GM18505 (cell line): ENCODE data around the gene IRAK2.

Source experiments
- ATAC-seq: cut with Tn5 transposase; IDR thresholded peaks from one replicate; pipeline ENCODE4 v1.9.1; 2021; ENCODE audit not compliant: unreplicated experiment
- POLR2A ChIP-seq: IDR thresholded peaks from 4 replicates; pipeline ENCODE4 v1.6.1; 2011; ENCODE audit warnings: borderline replicate concordance; ENCODE audit not compliant: insufficient read depth, insufficient read length; ENCODE audit errors: extremely low read depth

Gene IRAK2

GRCh38 chr3:10285272-10286132 is 120.8 kb downstream of the IRAK2 start:
- no peak for TF ChIP-seq POLR2A
- no peak for ATAC-seq

DNA sequence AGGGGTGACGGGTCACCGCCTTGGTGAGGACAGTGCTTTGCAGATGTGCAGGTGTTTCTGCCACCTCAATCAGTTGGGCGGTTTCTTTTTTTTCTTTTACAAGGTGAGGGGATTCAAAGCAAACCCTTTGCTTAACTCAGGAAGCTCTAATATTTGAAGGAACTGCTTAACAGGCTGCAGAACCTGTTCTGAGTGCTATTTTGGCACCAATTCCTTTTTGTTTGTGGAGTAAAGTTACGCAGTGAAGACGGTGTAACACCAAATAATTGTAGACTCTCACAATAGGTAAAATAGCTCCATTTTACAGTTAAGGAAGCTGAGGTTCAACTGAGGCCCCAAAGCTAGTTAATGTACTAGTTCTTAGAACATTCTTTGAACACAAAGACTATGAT is 121.4 kb downstream of the IRAK2 start:
- ATAC-seq = no peak

GRCh38 chr3:10286596-10287295 is 122.0 kb downstream of the IRAK2 start:
- ATAC-seq = no peak
- TF ChIP-seq POLR2A = no peak

More for the DNA sequence above, 121.4 kb downstream of the IRAK2 start:
- TF ChIP-seq POLR2A = no peak

DNA sequence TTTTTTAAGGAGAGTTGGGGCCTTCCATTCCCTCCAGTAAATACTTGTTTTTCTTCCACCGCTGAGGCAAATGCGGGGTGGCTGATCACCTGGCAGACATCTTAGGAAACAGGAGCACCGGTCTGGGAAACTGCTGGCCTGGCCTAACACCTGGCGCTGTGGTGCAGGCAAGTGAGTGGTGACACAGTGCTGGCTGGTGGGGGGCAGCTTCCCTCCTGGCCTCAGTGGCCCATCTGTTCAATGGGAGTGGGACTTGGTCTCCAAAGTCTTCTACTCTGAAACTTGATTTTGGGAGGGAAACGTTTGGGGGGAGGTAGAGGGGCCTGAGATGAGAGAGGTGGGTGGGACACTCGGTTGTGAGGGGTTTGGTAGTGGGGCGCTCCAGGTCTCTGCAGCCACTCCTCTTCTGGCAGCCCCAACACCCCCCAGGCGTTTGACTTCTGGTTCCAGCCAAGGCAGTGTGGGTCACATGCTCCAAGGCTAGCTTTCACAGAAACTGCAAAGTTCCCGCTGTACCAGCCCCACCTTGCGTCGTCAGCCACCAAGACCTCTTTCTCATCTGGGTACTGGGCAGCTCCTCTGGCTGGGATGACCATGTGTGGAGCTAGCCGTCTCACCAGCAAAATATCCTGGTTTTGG is 123.3 kb downstream of the IRAK2 start:
- TF ChIP-seq POLR2A = no peak
- ATAC-seq = no peak

DNA sequence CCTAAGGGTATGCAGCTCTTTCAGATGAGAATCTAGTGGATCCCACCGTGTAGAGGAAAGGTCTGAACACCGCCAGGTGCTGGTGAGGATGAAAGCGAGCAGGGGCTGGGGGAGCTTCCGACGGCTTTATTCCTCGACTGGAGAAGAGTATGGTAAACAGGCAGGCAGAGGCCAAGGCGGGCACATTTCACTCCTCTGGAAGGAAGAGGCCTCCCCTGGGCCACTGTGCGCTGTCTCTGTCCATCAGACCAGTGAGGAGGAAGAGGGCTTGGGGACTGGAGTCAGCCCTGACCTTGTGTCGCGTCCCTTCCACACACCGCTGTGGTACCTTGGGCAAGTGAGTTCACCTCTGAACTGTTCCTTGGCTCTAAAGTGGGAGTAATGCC is 123.8 kb downstream of the IRAK2 start:
- ATAC-seq = no peak
- no peak for TF ChIP-seq POLR2A

DNA sequence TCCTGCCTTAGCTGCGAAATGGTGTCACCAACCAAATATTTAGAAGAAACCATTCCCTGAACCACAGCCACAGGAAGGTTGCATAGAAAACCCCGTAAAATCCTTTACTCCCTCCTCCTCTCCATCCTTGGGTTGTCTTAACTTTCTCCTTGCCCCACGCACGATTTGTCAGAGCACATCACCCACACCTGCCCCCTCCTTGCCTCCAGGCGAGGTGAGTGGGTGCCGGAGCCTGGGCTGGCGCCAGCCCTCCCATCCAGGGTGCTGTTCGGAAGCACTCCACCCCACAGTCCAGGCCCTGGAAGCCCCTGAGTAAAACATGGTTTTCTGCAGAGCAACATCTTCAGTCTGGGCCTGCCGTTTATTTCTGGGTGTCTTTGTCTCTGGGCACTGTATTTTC is 124.4 kb downstream of the IRAK2 start:
- ATAC-seq = no peak
- no peak for TF ChIP-seq POLR2A

DNA sequence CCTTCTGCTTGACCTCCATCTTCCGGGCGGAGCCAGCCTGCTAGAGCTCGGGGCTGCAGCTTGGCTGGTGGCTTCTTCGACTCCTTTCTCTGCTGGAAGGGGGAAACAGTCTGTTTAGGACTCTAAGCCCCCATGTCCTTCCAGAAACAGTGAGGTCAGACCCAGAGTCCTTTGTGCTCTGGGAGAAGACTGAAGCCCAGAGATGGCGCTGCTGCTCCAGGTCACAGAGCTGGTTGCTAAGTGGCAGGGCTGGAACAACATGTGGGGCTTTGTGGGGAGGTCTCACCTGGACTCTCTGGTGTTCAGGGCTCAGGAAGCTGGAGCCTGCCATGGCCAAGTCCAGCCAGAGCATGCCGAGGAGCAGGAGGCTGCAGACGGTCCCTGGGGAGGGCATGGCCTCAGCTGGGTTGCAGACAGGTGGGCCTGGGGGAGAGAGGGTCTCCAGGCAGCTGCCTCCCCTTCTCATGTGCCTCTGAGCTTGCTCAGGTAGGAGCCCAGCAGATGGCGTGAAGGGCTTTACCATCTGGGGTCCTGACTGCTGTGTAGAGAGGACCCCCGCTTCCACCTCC is 125.2 kb downstream of the IRAK2 start:
- ATAC-seq = no peak
- TF ChIP-seq POLR2A = no peak

- ATAC-seq = no peak
- no peak for TF ChIP-seq POLR2A
These were observed 125.9 kb downstream of the IRAK2 start for GRCh38 chr3:10290481-10291176.

DNA sequence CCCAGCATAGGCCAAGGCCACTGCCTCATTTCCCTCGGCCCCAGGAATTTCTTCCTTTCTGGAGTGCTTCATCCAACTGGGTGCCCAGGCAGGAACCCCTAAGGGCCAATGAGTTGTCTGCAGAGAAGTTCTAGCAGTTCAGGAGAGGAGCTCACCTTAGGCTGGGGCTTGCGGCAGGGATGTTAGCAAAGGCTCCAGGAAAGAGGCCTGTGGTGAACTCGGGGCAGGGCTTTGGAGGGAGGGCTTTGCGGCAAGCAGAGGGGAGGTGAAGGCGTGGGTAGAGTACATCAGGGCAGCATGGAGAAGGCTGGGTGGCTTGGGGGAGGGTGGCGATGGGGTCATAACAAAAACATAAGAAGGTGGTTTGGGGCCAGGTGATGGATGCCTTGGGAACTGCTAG is 126.9 kb downstream of the IRAK2 start:
- TF ChIP-seq POLR2A = no peak
- no peak for ATAC-seq

DNA sequence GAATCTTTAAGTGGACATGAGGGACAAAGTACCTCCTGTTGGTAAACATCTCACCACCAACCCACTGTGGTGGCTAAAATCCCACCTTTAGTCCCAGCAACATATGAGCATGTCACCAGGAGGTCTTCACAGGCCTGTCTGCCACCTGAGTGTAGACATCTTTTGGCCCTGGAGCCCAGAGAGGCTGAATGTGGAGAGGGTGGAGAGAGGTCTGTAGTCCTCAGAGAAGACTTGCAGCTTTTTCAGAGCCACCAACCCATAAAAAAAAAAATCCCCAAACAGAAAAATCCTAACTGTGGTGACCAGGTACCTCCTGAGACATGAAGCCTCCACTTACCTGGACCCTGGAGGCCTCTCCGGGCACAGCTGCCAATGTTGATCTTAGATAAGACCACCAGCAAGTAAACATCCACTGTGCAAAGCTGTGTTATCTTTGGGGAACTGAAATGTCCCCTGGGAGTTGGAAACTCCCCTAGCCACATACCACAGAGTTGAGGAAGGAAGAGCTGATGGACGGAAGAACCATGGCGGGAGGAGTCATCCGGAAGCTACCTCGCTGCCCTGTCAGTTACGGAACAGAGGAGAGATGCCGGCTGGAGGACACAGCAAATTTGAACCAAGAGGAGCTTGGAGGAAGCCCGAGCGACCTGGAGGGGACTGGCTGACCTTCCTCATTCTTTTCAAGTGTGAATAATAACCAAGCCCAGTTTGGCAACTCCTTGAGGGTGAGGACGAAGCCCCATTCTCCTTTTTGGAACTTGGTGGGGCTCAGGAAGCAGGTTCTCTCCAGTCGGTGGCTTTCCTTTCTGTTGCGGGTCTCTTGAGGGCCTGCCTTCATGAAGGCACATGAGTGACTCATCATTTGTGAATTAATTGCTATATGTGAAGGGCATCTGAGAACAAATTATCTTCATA is 128.0 kb downstream of the IRAK2 start, which contains the start of gene GHRL:
TSS of gene GHRL (minus strand) at position 443 of the 915 bp plus-strand sequence. CDS start 2,767 bp downstream, outside the sequence.
- ATAC-seq = peak; percentile 73

More for the DNA sequence above, 128.0 kb downstream of the IRAK2 start, which contains the start of gene GHRL:
- peak; percentile 56 for TF ChIP-seq POLR2A
